Measurements from ENCODE around the gene SLC35F1.

DNA sequence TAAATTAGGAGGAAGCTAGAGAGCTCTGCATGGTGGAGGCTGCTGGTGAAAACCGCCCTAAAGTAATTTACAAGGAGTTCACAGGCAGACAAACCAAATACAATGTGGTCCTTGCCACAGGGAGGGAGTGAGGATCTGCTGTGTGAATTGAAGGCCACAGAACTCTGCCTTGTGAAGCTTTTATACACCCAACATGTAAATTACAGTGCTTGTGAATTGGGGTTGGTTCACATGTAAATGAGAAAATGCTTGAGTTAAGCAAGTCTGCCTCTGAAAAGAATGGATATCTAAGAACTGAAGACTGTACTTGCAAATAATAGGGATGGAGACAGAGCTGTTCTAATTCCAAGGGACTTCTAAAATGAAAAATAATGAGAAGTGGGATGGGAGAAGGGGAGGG is 194.2 kb downstream of the SLC35F1 start:
- TF ChIP-seq EP300 (IDR thresholded peaks at IDR 0.05; ENCODE audit: borderline replicate concordance) (no peak), TEAD4 (IDR thresholded peaks at IDR 0.05) (no peak), FOXM1 (IDR thresholded peaks at IDR 0.05; ENCODE audit: borderline replicate concordance, low read depth) (no peak), TAF1 (IDR thresholded peaks at IDR 0.05; ENCODE audit: low read depth) (no peak), ZBTB7A (IDR thresholded peaks at IDR 0.05; ENCODE audit: low read depth) (no peak), NFIC (IDR thresholded peaks at IDR 0.05) (no peak)
- TF ChIP-seq, protein P1, sequence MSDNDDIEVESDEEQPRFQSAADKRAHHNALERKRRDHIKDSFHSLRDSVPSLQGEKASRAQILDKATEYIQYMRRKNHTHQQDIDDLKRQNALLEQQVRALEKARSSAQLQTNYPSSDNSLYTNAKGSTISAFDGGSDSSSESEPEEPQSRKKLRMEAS (IDR thresholded peaks at IDR 0.05) = no peak

Data from Ishikawa (cell line).